SKM-1 treated with dmso at 0.1 percent for 144 hours (cell line): Measurements from ENCODE around the gene MYOM1.
"Not testable (repeated sequence)": the region's sequence is repeated elsewhere in the genome, so short reads cannot be mapped to it uniquely, and the experiment has no call there.

Experiments
- DNase-seq: peaks from one replicate; lab custom pipeline; 2025; ENCODE audit not compliant: unreplicated experiment; lab: John Stamatoyannopoulos, UW

The MYOM1 gene

DNA sequence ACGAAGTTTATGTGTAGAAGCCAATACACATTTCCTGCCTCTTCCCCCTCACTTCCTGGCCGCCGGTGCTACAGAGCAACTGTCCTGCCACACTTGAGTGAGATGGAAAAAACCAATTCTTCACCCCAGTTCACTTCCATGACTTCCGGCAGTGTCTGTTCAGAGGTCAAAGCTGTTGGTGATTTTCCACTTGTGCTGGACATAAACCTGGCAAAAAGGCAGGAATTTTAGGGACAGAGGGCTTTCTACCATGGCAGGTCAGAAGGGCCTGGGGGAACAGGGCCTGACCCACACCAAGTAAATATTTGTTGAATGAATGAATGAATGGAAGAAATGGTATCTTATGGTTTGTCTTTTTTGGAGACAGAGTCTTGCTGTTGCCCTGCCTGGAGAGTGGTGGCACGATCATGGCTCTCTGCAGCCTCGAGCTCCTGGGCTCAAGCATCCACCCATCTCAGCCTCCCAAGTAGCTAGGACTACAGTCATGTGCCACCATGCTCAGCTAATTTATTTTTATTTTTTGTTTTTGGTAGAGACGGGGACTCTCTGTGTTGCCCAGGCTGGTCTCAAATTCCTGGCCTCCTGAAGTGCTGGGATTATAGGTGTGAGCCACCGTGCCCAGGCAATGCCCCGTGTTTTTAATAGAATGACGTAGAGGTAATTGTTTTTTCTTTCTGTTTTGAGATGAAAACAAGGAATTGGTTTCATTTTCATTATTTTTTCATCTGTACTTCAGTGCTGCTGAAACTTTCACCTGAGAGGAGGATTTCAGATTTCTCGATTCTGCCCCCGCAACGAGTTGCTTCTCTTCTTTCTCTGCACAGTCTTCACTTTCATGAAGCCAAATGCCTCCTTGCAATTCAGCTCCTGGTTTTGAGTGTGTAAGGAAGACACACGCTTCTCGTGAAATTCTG is 158.8 kb downstream of the MYOM1 start:
- no peak for DNase-seq

DNA sequence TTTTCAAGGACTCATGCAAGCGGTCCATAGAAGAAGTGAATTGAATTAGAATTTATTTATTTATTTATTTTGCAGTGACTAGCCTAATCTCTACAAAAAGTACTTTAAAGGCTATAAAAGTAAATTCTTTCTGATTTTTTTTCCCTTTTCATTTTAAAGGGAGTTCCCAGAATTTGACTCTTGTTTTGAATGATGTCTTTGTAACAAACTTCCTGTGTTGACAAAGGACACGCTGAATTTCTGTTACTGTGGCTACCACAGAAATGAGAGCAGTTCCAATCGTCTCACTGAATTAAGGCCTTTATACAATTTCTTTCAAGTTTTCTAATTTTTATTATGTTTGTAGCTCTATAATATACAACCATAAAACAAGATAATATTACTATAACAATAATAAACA is 160.5 kb downstream of the MYOM1 start:
- no peak for DNase-seq

DNA sequence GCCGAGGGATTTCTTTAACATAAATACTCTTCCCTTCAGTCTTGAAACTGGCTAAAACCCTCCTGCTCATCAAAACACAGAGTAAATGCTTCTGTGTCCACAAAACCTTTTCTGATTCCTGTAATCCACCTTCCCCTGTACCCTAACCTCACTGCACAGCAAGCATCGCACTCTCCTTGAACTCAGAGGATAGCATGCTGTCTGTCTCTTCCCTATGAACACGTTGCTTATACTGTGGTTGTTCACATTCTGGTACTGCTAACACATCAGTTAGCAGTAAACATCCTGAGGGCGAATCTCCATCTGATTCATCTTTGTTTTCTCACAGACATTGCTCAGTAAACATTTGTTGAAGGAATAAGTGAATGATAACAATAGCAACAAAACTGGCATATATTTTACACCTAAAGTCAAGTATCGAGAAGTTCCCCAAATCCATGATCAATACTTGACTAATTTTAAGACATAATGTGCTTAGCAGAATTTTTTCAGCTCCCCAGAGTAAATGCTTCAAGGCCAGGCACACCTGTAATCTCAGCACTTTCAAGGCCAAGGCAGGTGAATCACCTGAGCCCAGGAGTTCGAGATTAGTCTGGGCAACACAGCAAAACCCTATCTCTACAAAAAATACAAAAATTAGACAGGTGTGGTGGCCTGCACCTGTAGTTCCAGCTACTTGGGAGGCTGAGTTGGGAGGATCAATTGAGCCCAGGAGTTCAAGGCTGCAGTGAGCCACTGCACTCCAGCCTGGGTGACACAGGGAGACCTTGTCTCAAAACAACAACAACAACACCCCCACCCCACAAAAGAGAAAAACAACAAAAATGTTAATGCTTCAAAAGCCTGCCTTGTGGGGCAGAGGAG is 161.2 kb downstream of the MYOM1 start:
- no peak for DNase-seq

GRCh38 chr18:3057526-3057925 is 162.2 kb downstream of the MYOM1 start:
- DNase-seq, result no peak

GRCh38 chr18:3056311-3056710 is 163.5 kb downstream of the MYOM1 start:
- no peak for DNase-seq

DNA sequence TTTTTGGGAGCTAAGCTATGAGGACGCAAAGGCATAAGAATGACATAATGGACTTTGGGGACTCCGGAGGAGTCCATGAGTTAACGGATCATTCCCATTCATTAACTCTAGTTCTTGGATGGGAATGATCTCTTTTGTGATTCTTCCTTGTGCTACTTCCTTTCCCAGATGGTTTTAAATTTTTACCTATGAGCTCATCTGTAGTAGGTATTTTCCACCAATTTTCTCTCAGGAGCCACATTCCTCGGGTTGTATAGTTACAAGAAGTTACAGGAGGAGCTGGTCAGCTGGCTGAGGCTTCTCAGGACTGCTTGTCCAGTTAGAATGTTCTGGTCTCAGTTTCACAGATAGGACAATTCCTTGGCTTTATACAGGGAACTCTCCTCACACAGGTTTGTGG is 164.0 kb downstream of the MYOM1 start:
- no peak for DNase-seq

DNA sequence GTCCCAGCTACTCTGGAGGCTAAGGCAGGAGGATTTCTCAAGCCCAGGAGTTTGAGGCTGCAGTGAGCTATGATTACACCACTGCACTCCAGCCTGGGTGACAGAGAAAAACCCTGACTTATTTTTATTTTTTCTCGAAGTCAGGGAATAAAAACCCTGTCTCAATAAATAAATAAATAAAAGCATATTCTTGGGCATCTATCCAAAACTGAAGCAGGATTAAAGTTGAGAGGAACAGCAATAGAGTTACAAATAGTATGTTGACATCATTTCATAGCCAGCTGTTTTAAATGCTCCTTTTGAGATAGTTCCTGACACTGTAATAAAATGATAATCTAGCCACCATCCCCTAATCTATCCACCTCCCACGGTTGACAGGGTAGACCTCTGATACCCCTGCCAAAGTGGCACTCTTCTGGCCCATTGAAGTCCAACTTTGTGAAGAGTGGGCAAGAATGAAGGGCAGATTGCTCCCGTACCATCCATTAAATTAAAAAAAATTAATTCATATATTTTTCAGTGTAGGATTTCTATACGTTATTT is 164.5 kb downstream of the MYOM1 start:
- DNase-seq, result no peak

GRCh38 chr18:3054780-3055179 is 165.0 kb downstream of the MYOM1 start:
- no peak for DNase-seq

DNA sequence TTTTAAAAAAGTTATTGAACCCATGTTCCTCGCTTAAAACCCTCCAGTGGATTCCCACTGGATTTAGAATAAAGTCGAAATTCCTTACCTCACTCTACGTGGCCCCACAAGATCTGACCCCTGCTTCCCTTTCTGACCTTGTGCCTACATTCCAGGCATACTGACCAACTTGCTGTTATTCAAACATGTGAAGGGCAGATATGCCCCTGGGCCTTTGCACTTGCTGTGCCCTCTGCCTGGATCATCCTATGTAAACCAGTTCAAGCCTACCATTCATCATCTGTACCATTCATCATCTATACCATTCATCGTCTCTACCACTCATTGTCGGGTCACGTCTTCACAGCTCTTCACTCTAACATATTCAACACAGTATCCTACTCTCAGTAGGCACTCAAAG is 165.6 kb downstream of the MYOM1 start:
- DNase-seq, result no peak

DNA sequence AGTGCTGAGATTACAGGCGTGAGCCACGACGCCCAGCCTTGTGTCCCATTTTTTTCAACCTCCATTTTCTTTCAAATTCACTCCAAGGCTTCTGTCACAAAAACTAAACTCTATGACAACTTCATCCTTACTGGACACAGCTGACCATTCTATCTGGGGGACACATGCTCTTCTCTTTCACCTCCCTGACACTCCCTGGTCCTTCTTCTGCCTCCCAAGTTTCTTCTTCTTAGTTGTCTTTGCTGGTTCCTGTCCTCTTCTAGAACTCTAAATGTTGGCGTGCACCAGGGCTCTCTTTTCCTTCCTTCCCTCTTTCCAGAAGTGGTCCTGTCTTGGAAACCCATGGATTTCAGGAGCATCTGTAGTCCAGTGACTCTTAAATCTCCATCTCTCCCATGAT is 166.7 kb downstream of the MYOM1 start:
- DNase-seq, result no peak

DNA sequence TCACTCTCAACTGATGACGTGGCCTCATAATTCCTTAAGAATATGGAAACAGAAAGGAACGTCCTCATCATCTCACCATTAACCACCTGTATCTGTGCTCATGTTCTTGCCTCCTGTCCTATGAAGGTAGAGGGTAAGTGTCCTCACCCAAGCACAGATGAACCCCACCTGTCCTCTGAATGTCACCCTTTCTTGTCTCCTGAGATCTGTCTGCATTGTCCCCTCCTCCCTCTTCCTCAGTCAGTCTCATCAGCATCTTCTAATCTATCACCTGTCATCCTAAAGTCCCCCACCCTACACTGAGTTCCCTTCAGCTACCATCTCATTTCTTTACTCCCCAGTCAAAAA is 167.4 kb downstream of the MYOM1 start:
- DNase-seq, result no peak

GRCh38 chr18:3051718-3052410 is 167.9 kb downstream of the MYOM1 start:
- DNase-seq, result peak; percentile 47

- not testable (repeated sequence) for DNase-seq
Measured at GRCh38 chr18:3049897-3050454, 169.8 kb downstream of the MYOM1 start.

GRCh38 chr18:3048820-3049349 is 170.9 kb downstream of the MYOM1 start:
- no peak for DNase-seq

DNA sequence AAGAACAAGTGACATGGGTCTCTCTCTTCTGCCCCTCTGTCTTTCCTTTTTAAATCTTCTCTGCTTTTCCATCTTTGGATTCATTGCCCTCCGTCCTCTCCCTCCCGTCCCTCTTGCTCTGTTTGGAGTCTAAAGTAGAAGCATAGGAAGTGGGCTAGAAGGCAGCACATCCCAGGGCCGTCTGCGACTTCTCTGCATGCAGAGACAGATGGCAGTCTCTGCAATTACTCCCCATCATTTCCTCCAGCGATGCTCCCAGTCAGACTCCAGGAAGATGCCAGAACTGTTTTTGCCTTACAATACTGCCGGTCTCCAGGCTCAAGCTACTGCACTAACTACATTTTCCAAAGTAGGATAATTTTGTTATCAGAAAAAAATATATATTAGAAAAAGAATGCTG is 171.6 kb downstream of the MYOM1 start:
- no peak for DNase-seq

GRCh38 chr18:3046216-3046808 is 173.5 kb downstream of the MYOM1 start:
- DNase-seq, result no peak

DNA sequence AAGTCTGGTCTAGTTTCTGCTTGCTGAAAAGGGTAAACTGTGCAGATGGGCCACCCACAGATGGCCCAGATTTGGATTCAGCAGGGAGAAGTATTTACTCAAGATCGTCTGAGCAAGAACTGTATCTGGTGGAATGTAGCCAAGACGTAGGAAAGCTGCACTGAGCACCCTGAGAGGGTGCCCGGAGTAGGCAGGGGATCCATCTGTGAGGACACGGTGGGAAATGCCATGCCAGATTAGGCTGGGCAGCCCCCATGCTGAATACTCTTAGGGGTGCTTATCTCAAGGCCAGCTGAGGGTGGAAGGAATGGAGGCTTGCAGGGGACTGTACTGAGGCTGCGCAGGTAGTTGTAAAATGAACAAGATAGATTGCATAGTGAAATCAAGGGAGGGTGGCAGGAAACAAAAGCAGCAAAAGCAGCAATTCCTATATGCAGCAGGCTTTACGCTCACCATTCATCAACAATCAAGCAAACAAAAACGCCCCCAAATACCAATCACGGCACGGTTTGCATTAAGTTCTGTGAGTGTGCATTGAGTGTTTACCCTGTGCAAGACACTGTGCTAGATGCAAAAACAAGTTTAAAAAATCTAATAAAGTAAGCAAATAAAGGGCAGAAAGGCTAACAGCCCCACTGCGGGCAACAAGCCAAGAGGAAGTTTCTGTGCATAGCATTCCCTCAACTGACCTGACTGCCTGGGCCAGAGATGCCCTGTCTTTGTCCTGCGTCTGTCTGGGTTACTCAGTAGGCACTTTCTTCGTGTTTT is 174.7 kb downstream of the MYOM1 start:
- DNase-seq, result peak; percentile 12

GRCh38 chr18:3042379-3042778 is 177.4 kb downstream of the MYOM1 start:
- no peak for DNase-seq

DNA sequence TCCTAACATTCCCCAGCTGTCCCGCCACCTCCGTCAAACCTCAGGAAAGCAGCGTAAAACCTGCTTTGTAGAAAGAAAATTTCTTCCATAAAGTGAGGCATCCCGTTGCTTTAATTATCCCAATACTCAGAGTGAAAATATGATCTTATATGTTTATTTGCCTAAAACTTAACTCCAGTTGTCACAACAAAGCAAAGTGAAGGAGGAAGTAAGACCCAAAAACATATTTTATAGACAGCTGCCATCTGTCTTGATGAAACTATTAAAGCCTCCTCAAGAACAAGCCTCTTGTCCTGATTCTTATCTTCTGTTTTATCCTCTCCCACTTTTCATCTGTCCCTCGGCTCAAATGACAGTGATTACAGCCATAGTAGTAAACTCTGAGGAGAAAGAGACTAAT is 177.9 kb downstream of the MYOM1 start:
- no peak for DNase-seq

- DNase-seq, result no peak
Measured at GRCh38 chr18:3040881-3041280, 178.9 kb downstream of the MYOM1 start.
